HepG2 (cell line): ENCODE results near the gene CAPN2. TPM values are rescaled to one million over a fixed set of nuclear protein-coding genes. Genes with fewer than 3 reads are reported as not detected.

ENCODE experiments used
- ATAC-seq: fragments of 200-7000 bp; cut with Tn5 transposase; 3 replicates; pipeline ENCODE4 v1.9.1; 2020; ENCODE audit warnings: mild to moderate bottlenecking, moderate library complexity
- BruUV-seq: library from RNA; stranded (reverse); fragments of 400-500 nt; replicated peaks from 2 replicates; lab custom pipeline; 2021; lab: Mats Ljungman, UMichigan
- CTCF ChIA-PET: fragments of 300-600 bp; formaldehyde crosslinking; extraction: SDS; loops from one replicate; lab custom pipeline; 2021; ENCODE audit warnings: low total read pairs, inconsistent platforms, low intra/inter-chr PET ratio; lab: Yijun Ruan, JAX
- POLR2A ChIA-PET: fragments of 350-600 bp; sonication (Branson Sonifier 250); formaldehyde crosslinking; loops from one replicate; lab custom pipeline; 2020; ENCODE audit warnings: antibody characterized with exemption, inconsistent platforms; lab: Yijun Ruan, JAX
- DNase-seq: peaks from one replicate; pipeline ENCODE4 v3.0.0-alpha.2; 2015; ENCODE audit warnings: low spot score
- FAIRE-seq: peaks from 3 replicates; lab custom pipeline; 2011; peaks lifted over from hg19 to GRCh38; lab: Jason Lieb, UNC
- H2AFZ ChIP-seq: one replicate; pipeline ENCODE4 v1.6.1; 2011; ENCODE audit warnings: low read length, inconsistent platforms
- H3K27ac ChIP-seq: fragments of 300-600 bp; 3 replicates; pipeline ENCODE4 v1.8.0; 2011; ENCODE audit warnings: mixed run types, mild to moderate bottlenecking, mixed read lengths, low read length, inconsistent platforms; ENCODE audit not compliant: insufficient read depth; ENCODE audit errors: extremely low read length
- H3K27me3 ChIP-seq, 2 experiments: fragments of 200-600 bp in 1 of 2; 2 replicates in 1 of 2; 3 replicates in 1 of 2; pipeline versions ENCODE4 v1.6.0 to v1.8.0; 2011; ENCODE audit warnings: low read length in 2 of 2, mild to moderate bottlenecking in 2 of 2, moderate library complexity in 2 of 2, inconsistent platforms in 1 of 2; ENCODE audit not compliant: insufficient read depth in 2 of 2, control insufficient read depth in 1 of 2
- H3K36me3 ChIP-seq, 2 experiments: fragments of 200-600 bp in 1 of 2; replicated peaks in 1 of 2; 2 replicates in 1 of 2; 3 replicates in 1 of 2; pipeline versions ENCODE4 v1.5.1 to v1.8.0; 2011; ENCODE audit warnings: low read length in 2 of 2, inconsistent platforms in 1 of 2; ENCODE audit not compliant: insufficient read depth in 2 of 2, control insufficient read depth in 1 of 2
- H3K4me1 ChIP-seq: 2 replicates; pipeline ENCODE4 v1.5.1; 2012; ENCODE audit warnings: low read length, inconsistent platforms; ENCODE audit not compliant: insufficient read depth
- H3K4me2 ChIP-seq: 2 replicates; pipeline ENCODE4 v1.6.0; 2011; ENCODE audit warnings: low read depth, low read length, inconsistent platforms
- H3K4me3 ChIP-seq, 3 experiments: fragments of 200-600 bp in 1 of 3; sonication (generic), shearing (Covaris generic) in 1 of 3; replicated peaks in 1 of 3; 2 replicates each; pipeline ENCODE4 v1.5.1; 2011 to 2016; ENCODE audit warnings: low read length in 3 of 3, inconsistent platforms in 2 of 3, low read depth in 2 of 3, mild to moderate bottlenecking in 2 of 3, control low read depth in 1 of 3, mixed read lengths in 1 of 3; ENCODE audit not compliant: insufficient read depth in 1 of 3
- H3K79me2 ChIP-seq: one replicate; pipeline ENCODE4 v1.6.1; 2011; ENCODE audit warnings: low read length, inconsistent platforms; ENCODE audit not compliant: insufficient read depth
- H3K9ac ChIP-seq: 2 replicates; pipeline ENCODE4 v1.6.0; 2011; ENCODE audit warnings: mild to moderate bottlenecking, low read depth, low read length, inconsistent platforms; ENCODE audit not compliant: insufficient read depth
- H3K9me3 ChIP-seq: 2 replicates; pipeline ENCODE4 v1.5.1; 2012; ENCODE audit warnings: mild to moderate bottlenecking, low read length
- H4K20me1 ChIP-seq: 2 replicates; pipeline ENCODE4 v1.6.0; 2011; ENCODE audit warnings: inconsistent platforms, mild to moderate bottlenecking, low read length, moderate library complexity; ENCODE audit not compliant: insufficient read depth
- AKNA ChIP-seq: sonication (generic); formaldehyde crosslinking; IDR thresholded peaks from 2 replicates; pipeline ENCODE4 v1.4.0; 2020; ENCODE audit warnings: missing genetic modification reagents, borderline replicate concordance
- EED ChIP-seq: sonication (generic); formaldehyde crosslinking; IDR thresholded peaks from 2 replicates; pipeline ENCODE4 v1.5.0; 2020; ENCODE audit warnings: mild to moderate bottlenecking, missing genetic modification reagents
- ESRRA ChIP-seq: sonication (generic); formaldehyde crosslinking; IDR thresholded peaks from 2 replicates; pipeline ENCODE4 v1.5.1; 2020; ENCODE audit warnings: mild to moderate bottlenecking, low read depth, missing genetic modification reagents
- GATAD1 ChIP-seq: IDR thresholded peaks from 2 replicates; pipeline ENCODE4 v1.6.1; 2016; ENCODE audit warnings: missing genetic modification reagents, missing compliant biosample characterization
- IKZF1 ChIP-seq: fragments of 450-650 bp; IDR thresholded peaks from 2 replicates; pipeline ENCODE4 v1.7.1; 2016
- IRX3 ChIP-seq: sonication (generic); formaldehyde crosslinking; IDR thresholded peaks from 2 replicates; pipeline ENCODE4 v1.8.1; 2023; ENCODE audit warnings: mild to moderate bottlenecking, low read depth, missing genetic modification reagents, borderline replicate concordance
- MNT ChIP-seq: fragments of 450-650 bp; IDR thresholded peaks from 2 replicates; pipeline ENCODE4 v1.6.1; 2016
- NFIB ChIP-seq: sonication (generic); formaldehyde crosslinking; IDR thresholded peaks from 2 replicates; pipeline ENCODE4 v1.9.0; 2021; ENCODE audit warnings: missing genetic modification reagents, mild to moderate bottlenecking, borderline replicate concordance
- PHB2 ChIP-seq: fragments of 450-650 bp; IDR thresholded peaks from 2 replicates; pipeline ENCODE4 v1.6.1; 2018; ENCODE audit not compliant: partially characterized antibody
- ZBTB20 ChIP-seq: sonication (generic); formaldehyde crosslinking; IDR thresholded peaks from 2 replicates; pipeline ENCODE4 v1.8.1; 2023; ENCODE audit warnings: missing genetic modification reagents, low read depth, mild to moderate bottlenecking, borderline replicate concordance
- ZMYM3 ChIP-seq: sonication (generic); formaldehyde crosslinking; IDR thresholded peaks from 2 replicates; pipeline ENCODE4 v1.5.1; 2020; ENCODE audit warnings: mild to moderate bottlenecking, missing genetic modification reagents
- ZNF12 ChIP-seq: sonication (generic); formaldehyde crosslinking; IDR thresholded peaks from 2 replicates; pipeline ENCODE4 v1.5.0; 2020; ENCODE audit warnings: missing genetic modification reagents
- ZNF7 ChIP-seq: IDR thresholded peaks from 2 replicates; pipeline ENCODE4 v1.6.1; 2016; ENCODE audit warnings: missing biosample characterization, missing genetic modification reagents
- ZNF704 ChIP-seq: sonication (generic); formaldehyde crosslinking; IDR thresholded peaks from 2 replicates; pipeline ENCODE4 v1.8.1; 2023; ENCODE audit warnings: mild to moderate bottlenecking, inconsistent platforms, moderate library complexity, missing genetic modification reagents, borderline replicate concordance
- ZNF713 ChIP-seq: sonication (generic); formaldehyde crosslinking; IDR thresholded peaks from 2 replicates; pipeline ENCODE4 v1.4.0; 2020; ENCODE audit warnings: mild to moderate bottlenecking, missing genetic modification reagents
- WGBS: methylation state at CpG from one replicate; pipeline ENCODE4 v1.1.6; 2017; ENCODE audit warnings: low lambda C conversion rate; 5-methylcytosine and 5-hydroxymethylcytosine counted together
- in situ Hi-C: cut with HindIII; loops from 2 replicates; pipeline ENCODE4 v1.10.0; 2017; ENCODE audit warnings: low pct_unique_long_range_greater_than_20kb; ENCODE audit not compliant: extremely low pct_ligation_motif_present
- intact Hi-C: fragments of 100-400 bp; cut with micrococcal nuclease; formaldehyde crosslinking; loops from one replicate; pipeline ENCODE4 v1.10.0; 2022; ENCODE audit not compliant: unreplicated experiment
- polyA plus RNA-seq, 8 experiments: library from polyadenylated mRNA; depleted of rRNA in 3 of 8; stranded (reverse) in 7 of 8; unstranded in 1 of 8; fragments of >200 nt; fragmentation: Illumina TruSeq in 4 of 8; extraction: Trizol in 4 of 8; gene quantifications; 2 replicates each; pipeline versions ENCODE4 v1.2.1 to v1.2.3, GENCODE V29; 2011 to 2016; ENCODE audit warnings: low read depth in 4 of 8, missing spikeins in 1 of 8, mixed read lengths in 1 of 8; ENCODE audit not compliant: insufficient read depth in 1 of 8
- total RNA-seq, 5 experiments: library from RNA; depleted of rRNA; stranded (reverse); fragments of >200 nt; fragmentation: Illumina TruSeq; extraction: Trizol; gene quantifications; 2 replicates each; pipeline ENCODE4 v1.2.3, GENCODE V29; 2016; ENCODE audit warnings: low read depth in 1 of 5

CAPN2 gene
- total and polyA plus RNA-seq, 2 of the 13 experiments (the other 11 are each of a cell fraction or from before 2014, with no cell fraction given), result 6.2 to 7.4 TPM

GRCh38 chr1:223775711-223776074 lies 63.4 kb downstream of the CAPN2 start:
- TF ChIP-seq IRX3 (CRISPR knock-in tag), result no peak
- TF ChIP-seq GATAD1, result no peak
- no peak for TF ChIP-seq ZMYM3 (CRISPR knock-in tag)
- no peak for TF ChIP-seq NFIB (CRISPR knock-in tag)
- no peak for TF ChIP-seq ZBTB20 (CRISPR knock-in tag)
- no peak for TF ChIP-seq ZNF12 (CRISPR knock-in tag)
- TF ChIP-seq EED, result no peak
- no peak for TF ChIP-seq IKZF1
- no peak for TF ChIP-seq ESRRA (CRISPR knock-in tag)
- no peak for TF ChIP-seq PHB2
- TF ChIP-seq ZNF7, result no peak
- TF ChIP-seq MNT, result no peak
- no peak for TF ChIP-seq AKNA (CRISPR knock-in tag)
- no peak for TF ChIP-seq ZNF713
- TF ChIP-seq ZNF704, result no peak
- no peak overlapping the region for H2AFZ ChIP-seq
- H3K27ac ChIP-seq, result no peak overlapping the region
- H3K27me3 ChIP-seq, result no peaks in the 10 kb centered on the region
- H3K9me3 ChIP-seq, result no peaks in the 10 kb centered on the region
- WGBS, result 100% methylated on average over 1 of the region's 1 CpG
- H3K4me2 ChIP-seq, result no peak overlapping the region
- intact Hi-C loops (no loop called here), in situ Hi-C loops (no loop called here)
- no peak overlapping the region for H3K9ac ChIP-seq
- H3K36me3 ChIP-seq, result peaks cover 2 to 33% of the 10 kb centered on the region in 2 experiments
- BruUV-seq, result no TSS peak
- DNase-seq (no peak), ATAC-seq (no peak), FAIRE-seq (no peak)
- ChIA-PET POLR2A (interaction anchor here (1.4 kb wide), 1 partner anchor 71 kb away, joined by 3 read pairs; no protein-coding TSS in a partner anchor), CTCF (no interaction called here)
- H3K4me3 ChIP-seq, result no peak overlapping the region
- H4K20me1 ChIP-seq, result no peaks in the 10 kb centered on the region
- no peaks in the 10 kb centered on the region for H3K79me2 ChIP-seq
- H3K4me1 ChIP-seq, result peaks cover 2% of the 10 kb centered on the region; the same call in 1 of the 2 replicates
